GM19397 (cell line): ENCODE results near the gene SHISA2.

Experiments used
- ATAC-seq: cut with Tn5 transposase; IDR thresholded peaks from one replicate; pipeline ENCODE4 v1.9.1; 2021; ENCODE audit warnings: mild to moderate bottlenecking, moderate library complexity; ENCODE audit not compliant: unreplicated experiment

SHISA2 gene

DNA sequence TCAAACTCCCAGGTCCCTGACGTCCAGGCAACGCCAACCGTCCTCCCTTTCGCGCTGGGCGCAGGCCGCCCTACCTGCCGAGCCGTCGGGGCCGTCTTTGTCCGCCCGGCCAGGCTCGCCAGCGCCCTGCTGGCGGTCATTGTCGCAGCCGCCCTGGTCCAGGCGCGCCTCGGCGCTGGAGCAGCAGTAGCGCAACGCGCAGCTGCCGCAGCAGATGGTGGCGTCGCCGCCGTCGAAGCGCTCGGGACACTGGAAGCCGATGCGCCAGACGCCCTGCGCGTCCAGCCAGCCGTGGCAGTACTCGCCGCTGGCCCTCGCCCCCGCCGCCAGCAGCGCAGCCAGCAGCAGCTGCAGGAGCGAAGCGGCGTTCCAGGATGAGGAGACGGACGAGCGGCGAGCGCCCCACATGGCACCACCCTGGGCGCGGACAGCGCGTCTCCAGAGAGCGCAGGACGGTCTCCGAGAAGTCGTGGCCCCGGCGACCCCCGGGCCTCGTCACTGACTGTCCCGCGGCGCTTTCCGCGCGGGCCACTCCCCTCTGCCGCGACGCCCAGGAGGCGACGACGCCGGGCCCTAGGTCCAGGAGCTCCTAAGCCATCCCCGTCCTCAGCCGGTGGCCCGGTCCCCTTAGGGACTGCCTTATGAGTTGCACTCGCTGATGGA lies 1.1 kb downstream of the SHISA2 start:
- no peak for ATAC-seq

- no peak for ATAC-seq
Observed at GRCh38 chr13:26048741-26049140, 3.1 kb downstream of the SHISA2 start.

DNA sequence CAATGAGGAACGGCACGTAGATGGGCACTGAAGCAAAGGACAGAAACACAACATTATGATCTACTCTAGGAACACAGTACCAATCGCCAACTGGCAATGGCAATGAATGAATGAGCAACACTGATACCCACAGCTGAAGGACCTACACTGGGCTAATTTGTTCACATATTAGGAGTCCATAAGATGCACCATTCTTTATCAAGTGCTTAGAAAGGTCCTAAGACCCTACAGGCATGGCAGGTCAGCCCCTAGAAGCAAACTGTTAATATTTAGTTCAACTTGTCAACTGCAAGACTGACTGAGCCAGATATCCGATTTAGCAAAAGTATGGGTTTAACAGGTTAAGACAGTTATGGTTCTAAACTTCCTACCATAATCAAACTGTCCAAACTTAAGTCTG lies 4.8 kb downstream of the SHISA2 start:
- ATAC-seq = no peak

DNA sequence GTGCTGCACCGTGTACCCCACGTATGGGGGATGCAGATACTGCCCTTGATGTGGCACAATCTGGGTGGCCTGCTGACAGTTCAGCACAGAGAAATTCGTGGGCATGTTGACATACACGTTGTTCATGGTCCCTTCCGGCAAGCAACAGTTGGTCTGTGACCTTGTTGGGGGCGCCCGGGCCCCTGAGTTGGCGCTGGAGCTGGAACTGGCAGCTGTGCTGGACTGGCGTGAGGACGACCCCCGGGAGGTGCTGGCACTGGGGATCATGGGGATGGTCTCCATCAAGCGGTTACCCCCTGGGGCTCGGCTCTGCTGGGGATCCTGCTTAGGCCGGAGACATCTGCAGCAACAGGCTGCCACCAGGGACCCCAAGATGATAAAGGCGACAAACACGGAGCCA lies 5.2 kb downstream of the SHISA2 start:
- ATAC-seq = no peak

DNA sequence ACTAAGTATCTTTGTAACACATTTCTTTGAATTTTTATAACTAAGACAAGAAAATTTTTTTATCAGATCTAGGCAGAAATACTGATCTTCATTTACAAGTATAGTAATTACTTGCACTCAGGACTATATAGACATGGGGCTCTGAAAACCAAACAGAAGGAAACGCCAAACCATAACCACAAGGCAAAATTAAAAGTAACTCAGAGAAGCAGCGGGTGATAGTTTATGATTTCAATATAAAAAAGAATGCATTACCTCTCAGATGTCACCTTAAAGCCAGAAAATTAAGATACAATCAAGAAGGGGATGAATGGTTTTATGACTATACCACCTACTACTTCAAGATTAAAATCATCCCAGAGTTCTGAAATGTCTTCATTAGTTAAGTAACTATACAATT lies 6.7 kb downstream of the SHISA2 start:
- ATAC-seq = no peak

DNA sequence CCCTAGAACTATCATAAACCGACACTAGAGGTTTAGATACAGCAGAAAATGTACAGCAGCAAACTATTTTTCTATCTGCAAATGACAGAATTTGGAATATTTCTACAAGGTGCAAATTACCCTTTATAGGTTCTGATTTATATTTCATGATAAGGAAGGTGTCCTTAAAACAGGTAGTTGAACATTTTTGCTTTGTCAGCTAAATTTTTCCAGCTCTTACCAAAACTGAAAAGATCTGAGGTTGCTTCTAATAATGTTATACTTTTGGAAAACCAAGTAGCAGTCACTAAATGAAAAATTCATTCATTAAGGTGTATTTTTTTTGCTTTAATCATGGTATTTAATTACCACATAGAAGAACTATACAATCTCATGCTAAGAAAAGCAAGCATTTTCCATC lies 9.0 kb downstream of the SHISA2 start:
- no peak for ATAC-seq

GRCh38 chr13:26041444-26041843 lies 10.4 kb downstream of the SHISA2 start:
- no peak for ATAC-seq

GRCh38 chr13:26038931-26039475 lies 12.8 kb downstream of the SHISA2 start:
- no peak for ATAC-seq

GRCh38 chr13:26037302-26037701 lies 14.5 kb downstream of the SHISA2 start:
- ATAC-seq = no peak

GRCh38 chr13:26036383-26036782 lies 15.4 kb downstream of the SHISA2 start:
- no peak for ATAC-seq

DNA sequence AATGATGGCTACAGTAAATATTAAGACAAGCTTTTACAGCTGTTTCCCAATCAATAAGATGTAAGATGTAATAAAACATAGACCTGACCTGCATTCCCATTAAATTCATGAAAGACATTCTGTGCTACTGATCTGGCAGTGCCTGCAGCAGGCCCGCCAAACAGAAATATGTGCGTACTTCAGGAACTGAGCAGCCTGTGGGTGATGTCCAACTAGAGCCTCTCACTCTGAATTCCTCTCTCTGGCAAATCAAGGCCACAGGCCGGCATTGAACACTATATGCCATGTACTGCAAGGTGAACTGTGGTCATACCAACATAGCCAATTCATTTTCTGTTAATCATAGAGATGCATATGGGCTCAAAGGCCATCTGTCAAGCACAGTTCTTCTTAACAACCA lies 17.8 kb downstream of the SHISA2 start:
- ATAC-seq = no peak

- no peak for ATAC-seq
Observed at GRCh38 chr13:26030331-26030730, 21.5 kb downstream of the SHISA2 start.

DNA sequence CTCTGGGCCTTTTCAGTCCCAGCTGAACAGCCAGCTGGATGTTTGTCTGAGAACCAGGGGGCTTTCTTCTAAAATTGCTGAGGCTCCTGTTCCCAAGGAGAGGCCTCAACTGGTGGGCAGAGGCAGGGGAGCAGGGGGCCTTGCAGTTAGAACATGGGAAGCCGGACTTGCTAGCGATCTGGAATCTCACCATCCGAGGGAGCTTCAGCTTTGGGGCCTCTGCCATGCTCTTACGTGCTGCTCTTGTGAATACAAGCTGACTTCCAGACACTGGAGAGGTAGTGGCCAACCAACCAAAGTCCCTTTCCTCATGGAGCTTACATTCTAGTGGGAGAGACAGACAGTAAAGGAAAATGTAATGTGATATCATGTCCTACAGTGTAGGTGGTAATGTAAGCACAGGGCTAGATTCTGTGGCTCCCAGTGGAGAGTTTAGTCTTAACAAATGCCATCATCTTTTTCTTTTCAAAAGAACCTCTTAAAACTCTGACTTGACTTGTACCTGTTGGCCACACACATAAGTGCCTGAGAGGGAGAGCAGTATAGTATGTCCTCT lies 22.2 kb downstream of the SHISA2 start:
- ATAC-seq = no peak

DNA sequence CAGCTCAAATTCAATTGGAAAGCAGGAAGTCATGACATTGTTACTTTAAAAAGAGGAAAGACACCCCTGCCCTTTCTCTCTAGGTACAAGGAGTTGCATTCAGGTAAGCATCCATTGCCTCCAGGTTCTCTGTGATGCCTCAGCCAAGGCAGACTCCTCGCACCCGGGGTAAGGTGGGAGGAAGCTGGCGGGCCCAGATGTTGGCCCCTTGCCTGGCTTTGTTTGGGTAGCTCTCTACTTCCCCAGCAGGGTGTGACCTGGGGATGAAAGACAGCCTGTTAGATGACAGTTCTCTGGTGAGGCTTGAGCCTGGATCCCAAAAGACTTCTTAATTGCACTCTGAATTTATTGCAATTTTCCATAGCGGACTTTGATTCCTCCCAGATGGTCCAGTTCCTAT lies 25.6 kb downstream of the SHISA2 start:
- no peak for ATAC-seq

- ATAC-seq = no peak
Observed at GRCh38 chr13:26025771-26026170, 26.0 kb downstream of the SHISA2 start.

DNA sequence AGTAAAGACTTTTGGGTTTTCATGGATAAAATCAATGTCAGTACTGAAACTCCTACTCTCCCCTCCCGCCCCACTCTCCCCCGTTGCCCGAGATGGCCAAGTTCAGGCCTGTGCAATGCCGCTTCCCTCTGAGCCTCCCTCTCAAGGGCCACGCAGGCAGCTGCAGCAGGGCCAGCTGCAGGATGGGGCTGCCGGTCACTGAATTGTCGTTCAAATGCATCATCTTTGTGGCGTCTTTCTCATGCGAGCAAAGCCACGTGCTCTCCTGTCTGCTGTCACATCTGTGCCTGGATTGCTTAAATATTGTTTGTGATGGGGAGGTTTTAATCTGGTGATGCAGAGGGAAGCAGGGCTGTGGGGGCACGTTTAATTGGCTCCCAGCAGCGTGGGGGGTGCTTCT lies 26.6 kb downstream of the SHISA2 start:
- no peak for ATAC-seq

DNA sequence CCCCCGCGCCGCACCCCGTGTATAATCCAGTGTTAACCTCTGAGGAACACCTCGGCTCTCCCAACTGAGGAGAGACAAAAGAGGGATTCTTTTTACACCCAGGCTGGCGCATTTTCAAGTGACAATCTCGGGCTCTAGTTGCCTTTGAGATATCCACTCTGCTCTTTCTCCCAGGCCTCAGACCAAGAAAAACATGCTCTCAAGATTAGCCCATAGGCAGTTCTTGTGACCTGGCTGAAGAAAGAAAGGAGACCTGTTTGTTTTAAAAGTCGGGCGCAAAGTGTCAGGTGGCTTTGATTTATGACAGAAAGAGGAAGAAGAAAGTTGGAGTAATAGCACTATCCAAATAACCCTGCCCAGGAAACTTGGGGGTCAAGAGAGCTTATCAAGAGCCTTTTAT lies 27.3 kb downstream of the SHISA2 start:
- ATAC-seq = no peak

GRCh38 chr13:26022538-26023292 lies 29.1 kb downstream of the SHISA2 start:
- ATAC-seq = no peak

- no peak for ATAC-seq
Observed at GRCh38 chr13:26021956-26022355, 29.9 kb downstream of the SHISA2 start.

DNA sequence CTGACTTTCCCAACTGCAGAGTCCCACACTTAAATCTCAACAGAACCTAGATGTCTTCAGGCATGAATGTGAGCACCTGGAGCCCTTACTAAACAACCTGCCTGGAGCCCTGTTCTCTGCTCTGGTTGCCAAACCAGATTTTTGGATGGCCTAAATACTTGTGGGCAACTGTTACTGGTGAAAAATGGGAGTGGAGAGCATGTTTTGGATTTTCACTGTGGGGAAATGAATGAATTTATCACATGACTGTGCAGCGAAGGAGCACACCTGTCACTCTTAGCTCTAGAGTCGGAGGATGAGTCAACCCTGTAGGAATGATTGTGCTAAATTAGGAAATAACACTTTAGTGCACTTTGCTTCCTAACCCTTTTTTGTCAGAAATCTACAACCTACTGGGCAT lies 30.3 kb downstream of the SHISA2 start:
- ATAC-seq = no peak

DNA sequence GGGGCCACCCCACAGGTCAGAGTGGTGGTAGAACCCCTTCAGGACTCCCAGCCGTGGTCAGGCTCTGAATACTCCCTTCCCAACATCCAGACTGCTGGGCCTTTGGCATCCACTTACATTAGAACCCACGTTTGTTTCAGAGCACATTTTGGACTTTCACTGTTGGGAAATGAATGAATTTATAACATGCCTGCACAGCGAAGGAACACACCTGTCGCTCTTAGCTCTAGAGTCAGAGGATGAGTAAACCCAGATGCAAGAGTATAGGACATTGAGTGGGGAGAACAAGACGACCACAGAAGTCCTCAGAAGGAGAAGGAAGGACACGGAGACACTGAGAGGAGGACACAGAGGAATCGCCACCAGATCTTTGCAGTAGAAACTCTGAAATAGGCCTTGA lies 30.9 kb downstream of the SHISA2 start:
- no peak for ATAC-seq
